HG02885 (cell line): ENCODE measurements around the gene TRMT11.
"Not testable (repeated sequence)": the region's sequence is repeated elsewhere in the genome, so short reads cannot be mapped to it uniquely, and the experiment has no call there.

Source experiments
- ATAC-seq: cut with Tn5 transposase; IDR thresholded peaks from one replicate; pipeline ENCODE4 v1.9.1; 2021; ENCODE audit warnings: mild to moderate bottlenecking; ENCODE audit not compliant: unreplicated experiment, poor library complexity

Gene TRMT11

GRCh38 chr6:125988280-125988679 lies 1.9 kb downstream of the TRMT11 start:
- ATAC-seq: no peak

- ATAC-seq: no peak
These were observed 3.3 kb downstream of the TRMT11 start for GRCh38 chr6:125989631-125990030.

- ATAC-seq: no peak
These were observed 5.3 kb downstream of the TRMT11 start for GRCh38 chr6:125991653-125992052.

GRCh38 chr6:125994670-125995488 lies 8.5 kb downstream of the TRMT11 start:
- ATAC-seq: no peak

GRCh38 chr6:125995972-125996580 lies 9.7 kb downstream of the TRMT11 start:
- peak; percentile 95 for ATAC-seq

GRCh38 chr6:126002755-126003679 lies 16.7 kb downstream of the TRMT11 start:
- no peak for ATAC-seq

- no peak for ATAC-seq
These were observed 21.5 kb downstream of the TRMT11 start for GRCh38 chr6:126007800-126008199.

- ATAC-seq: no peak
These were observed 23.7 kb downstream of the TRMT11 start for GRCh38 chr6:126010040-126010439.

- no peak for ATAC-seq
These were observed 29.5 kb downstream of the TRMT11 start for GRCh38 chr6:126015863-126016262.

- no peak for ATAC-seq
These were observed 30.3 kb downstream of the TRMT11 start for GRCh38 chr6:126016591-126016990.

- no peak for ATAC-seq
These were observed 31.3 kb downstream of the TRMT11 start for GRCh38 chr6:126017668-126018067.

- ATAC-seq: no peak
These were observed 34.1 kb downstream of the TRMT11 start for GRCh38 chr6:126020305-126021050.

GRCh38 chr6:126023474-126023873 lies 37.1 kb downstream of the TRMT11 start:
- not testable (repeated sequence) for ATAC-seq

GRCh38 chr6:126026001-126026400 lies 39.7 kb downstream of the TRMT11 start:
- ATAC-seq: no peak

GRCh38 chr6:126027601-126028000 lies 41.3 kb downstream of the TRMT11 start:
- no peak for ATAC-seq

- no peak for ATAC-seq
These were observed 43.7 kb downstream of the TRMT11 start for GRCh38 chr6:126030045-126030444.

- peak; percentile 77 for ATAC-seq
These were observed 47.4 kb downstream of the TRMT11 start for GRCh38 chr6:126033696-126034095.

- no peak for ATAC-seq
These were observed 48.3 kb downstream of the TRMT11 start for GRCh38 chr6:126034656-126035055.

- ATAC-seq: no peak
These were observed 49.4 kb downstream of the TRMT11 start for GRCh38 chr6:126035764-126036163.

GRCh38 chr6:126038234-126038633 lies 51.9 kb downstream of the TRMT11 start:
- ATAC-seq: no peak
